Uterus (tissue), 4 donors: ENCODE data around the gene TMED5. TPM values are rescaled to one million over a fixed set of nuclear protein-coding genes. Genes with fewer than 3 reads are reported as not detected.

ENCODE experiments used
- DNase-seq, 2 donors: peaks; one replicate each; pipeline ENCODE4 v3.0.0-alpha.2; 2019 to 2020
- H3K27ac ChIP-seq, 2 donors: fragments of 200-600 bp; sonication (generic); 1 replicate in 1 of 2; 2 replicates in 1 of 2; pipeline ENCODE4 v1.5.1; 2016 to 2018
- H3K27me3 ChIP-seq, 2 donors: fragments of 200-600 bp; sonication (generic); one replicate each; pipeline ENCODE4 v1.5.1; 2018 to 2019; ENCODE audit warnings: control low read depth in 1 of 2
- H3K36me3 ChIP-seq, 2 donors: fragments of 200-600 bp; sonication (generic); one replicate each; pipeline ENCODE4 v1.5.1; 2019; ENCODE audit warnings: control low read depth in 1 of 2
- H3K4me1 ChIP-seq, 2 donors: fragments of 200-600 bp; sonication (generic); one replicate each; pipeline ENCODE4 v1.5.1; 2018 to 2019; ENCODE audit warnings: control low read depth in 1 of 2
- H3K4me3 ChIP-seq, 2 donors: fragments of 200-600 bp; sonication (generic); 1 replicate in 1 of 2; 2 replicates in 1 of 2; pipeline ENCODE4 v1.5.1; 2018 to 2019; ENCODE audit warnings: mild to moderate bottlenecking in 1 of 2
- H3K9me3 ChIP-seq, 2 donors: fragments of 200-600 bp; sonication (generic); one replicate each; pipeline ENCODE4 v1.5.1; 2019; ENCODE audit warnings: control low read depth in 1 of 2
- POLR2A ChIP-seq, 2 donors: fragments of 450-650 bp; IDR thresholded peaks; one replicate each; pipeline ENCODE4 v1.6.1; 2016; ENCODE audit warnings: antibody characterized with exemption in 2 of 2, mild to moderate bottlenecking in 1 of 2, moderate library complexity in 1 of 2
- intact Hi-C: fragments of 100-400 bp; cut with DNase I; formaldehyde crosslinking; loops from one replicate; pipeline ENCODE4 v1.15.1; 2023; ENCODE audit warnings: low total_unique reads
- total RNA-seq, 4 donors: library from RNA; depleted of rRNA in 3 of 4; stranded (reverse); fragments of >200 nt in 3 of 4; gene quantifications; one replicate each; pipeline versions ENCODE4 v1.1.0 to v1.2.4, GENCODE V29; 2014 to 2023
- TF ChIP-seq, protein P1 (sequence below), 4 experiments: fragments of 200-600 bp in 2 of 4; fragments of 450-650 bp in 2 of 4; sonication (generic) in 2 of 4; IDR thresholded peaks; one replicate each; pipeline ENCODE4 v1.5.1; 2016 to 2019; ENCODE audit warnings: antibody characterized with exemption in 4 of 4, mild to moderate bottlenecking in 2 of 4, moderate library complexity in 1 of 4
- donor health status: DM: yes; HTN: yes; CAD: no.

Gene TMED5
- total RNA-seq, 4 donors from 2014 or later, result 6.9 to 47.1 (median 37.6) TPM

DNA sequence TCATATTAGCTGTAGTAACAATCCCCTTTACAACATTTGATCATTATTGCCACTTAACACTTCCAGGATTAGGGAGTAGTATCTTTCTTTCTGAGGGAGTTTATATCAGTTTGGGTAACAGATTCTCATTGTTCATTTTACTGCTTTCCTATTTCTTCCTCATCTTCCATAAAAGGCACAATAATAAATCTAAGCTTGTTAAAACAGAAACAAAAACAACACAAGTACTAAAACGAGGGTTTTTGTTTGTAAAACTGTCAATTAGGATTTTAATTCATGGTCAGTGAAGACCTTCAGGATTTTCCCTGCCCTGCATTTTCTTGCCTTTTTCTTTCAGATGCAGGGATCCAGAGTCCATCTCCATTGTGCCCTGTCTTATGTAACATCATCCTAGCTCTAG lies 29.5 kb downstream of the TMED5 start:
- H3K27ac ChIP-seq, result no peak overlapping the region
- H3K27me3 ChIP-seq, result no peaks in the 10 kb centered on the region
- no peak overlapping the region for H3K4me3 ChIP-seq
- no peaks in the 10 kb centered on the region for H3K36me3 ChIP-seq
- DNase-seq, result no peak
- intact Hi-C loops, result no loop called here
- TF ChIP-seq POLR2A (IDR thresholded peaks at IDR 0.05), result no peak
- TF ChIP-seq, protein P1, sequence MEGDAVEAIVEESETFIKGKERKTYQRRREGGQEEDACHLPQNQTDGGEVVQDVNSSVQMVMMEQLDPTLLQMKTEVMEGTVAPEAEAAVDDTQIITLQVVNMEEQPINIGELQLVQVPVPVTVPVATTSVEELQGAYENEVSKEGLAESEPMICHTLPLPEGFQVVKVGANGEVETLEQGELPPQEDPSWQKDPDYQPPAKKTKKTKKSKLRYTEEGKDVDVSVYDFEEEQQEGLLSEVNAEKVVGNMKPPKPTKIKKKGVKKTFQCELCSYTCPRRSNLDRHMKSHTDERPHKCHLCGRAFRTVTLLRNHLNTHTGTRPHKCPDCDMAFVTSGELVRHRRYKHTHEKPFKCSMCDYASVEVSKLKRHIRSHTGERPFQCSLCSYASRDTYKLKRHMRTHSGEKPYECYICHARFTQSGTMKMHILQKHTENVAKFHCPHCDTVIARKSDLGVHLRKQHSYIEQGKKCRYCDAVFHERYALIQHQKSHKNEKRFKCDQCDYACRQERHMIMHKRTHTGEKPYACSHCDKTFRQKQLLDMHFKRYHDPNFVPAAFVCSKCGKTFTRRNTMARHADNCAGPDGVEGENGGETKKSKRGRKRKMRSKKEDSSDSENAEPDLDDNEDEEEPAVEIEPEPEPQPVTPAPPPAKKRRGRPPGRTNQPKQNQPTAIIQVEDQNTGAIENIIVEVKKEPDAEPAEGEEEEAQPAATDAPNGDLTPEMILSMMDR (IDR thresholded peaks at IDR 0.05), result no peak
- no peaks in the 10 kb centered on the region for H3K4me1 ChIP-seq
- no peaks in the 10 kb centered on the region for H3K9me3 ChIP-seq

DNA sequence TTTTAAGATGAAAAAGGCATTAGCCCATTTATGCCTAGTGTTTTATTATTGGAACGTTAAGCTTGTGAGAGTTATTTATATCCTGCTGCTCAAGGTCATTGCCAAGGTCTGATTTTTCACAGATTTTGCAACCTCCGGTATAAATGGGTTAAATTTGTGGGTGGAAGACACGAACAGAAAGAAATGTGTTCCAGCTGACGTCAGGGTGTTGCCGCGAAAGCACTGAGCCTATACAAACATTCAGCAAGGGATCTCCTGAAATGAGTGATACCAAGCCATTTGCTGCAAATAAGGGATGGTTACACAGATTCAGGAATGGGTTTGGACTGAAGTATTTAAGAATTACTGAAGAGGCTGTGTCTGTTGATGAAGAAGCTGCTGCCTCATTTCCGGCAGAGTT lies 32.2 kb downstream of the TMED5 start:
- H3K27ac ChIP-seq, result no peak overlapping the region
- no peak for DNase-seq
- no peak for TF ChIP-seq POLR2A (IDR thresholded peaks at IDR 0.05)
- TF ChIP-seq, protein P1 (IDR thresholded peaks at IDR 0.05), result no peak
- no peaks in the 10 kb centered on the region for H3K4me1 ChIP-seq
- no peak overlapping the region for H3K4me3 ChIP-seq
- intact Hi-C loops, result no loop called here
- H3K27me3 ChIP-seq, result no peaks in the 10 kb centered on the region
- H3K36me3 ChIP-seq, result no peaks in the 10 kb centered on the region
- H3K9me3 ChIP-seq, result no peaks in the 10 kb centered on the region

DNA sequence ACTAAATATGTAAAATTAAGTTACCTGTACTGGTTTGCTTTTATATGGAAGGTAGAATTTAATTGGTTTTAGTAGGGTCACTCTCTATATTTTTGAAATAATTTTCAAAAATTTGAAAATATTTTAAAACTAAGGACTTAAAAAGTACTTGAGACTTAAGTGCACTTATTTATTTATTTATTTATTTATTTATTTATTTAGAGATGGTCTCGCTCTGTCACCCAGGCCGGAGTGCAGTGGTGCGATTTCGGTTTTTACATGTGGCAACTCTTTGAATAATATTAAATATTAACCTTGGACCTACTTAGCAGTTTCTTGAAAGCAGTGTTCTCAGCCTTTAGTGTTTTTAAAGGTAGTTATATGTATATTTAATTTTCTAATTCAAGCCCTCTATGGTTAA lies 36.4 kb downstream of the TMED5 start:
- H3K27ac ChIP-seq, result no peak overlapping the region
- intact Hi-C loops, result no loop called here
- no peaks in the 10 kb centered on the region for H3K9me3 ChIP-seq
- no peak for DNase-seq
- H3K4me1 ChIP-seq, result no peaks in the 10 kb centered on the region
- no peak for TF ChIP-seq POLR2A (IDR thresholded peaks at IDR 0.05)
- TF ChIP-seq, protein P1 (IDR thresholded peaks at IDR 0.05), result no peak
- H3K27me3 ChIP-seq, result no peaks in the 10 kb centered on the region
- no peak overlapping the region for H3K4me3 ChIP-seq
- H3K36me3 ChIP-seq, result no peaks in the 10 kb centered on the region

DNA sequence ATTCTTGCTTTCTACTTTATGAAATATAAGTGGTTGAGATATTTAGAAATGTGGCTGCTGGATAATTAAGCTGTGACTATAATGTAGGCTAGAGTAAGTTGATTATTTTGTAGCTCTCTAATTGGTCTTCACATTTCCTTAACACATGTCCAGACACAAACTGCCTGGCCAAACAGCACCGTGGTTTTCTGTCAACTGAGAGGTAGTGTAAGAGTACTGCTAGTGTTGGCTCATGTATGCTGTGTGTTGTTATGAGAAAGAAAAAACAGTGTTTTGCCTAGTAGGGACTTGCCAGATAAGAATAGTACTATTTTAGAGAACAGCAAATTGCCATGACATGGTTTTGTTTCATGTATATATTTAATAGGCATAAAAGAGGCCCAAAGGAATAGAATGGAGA lies 37.1 kb downstream of the TMED5 start:
- Histone ChIP-seq H3K36me3 (no peaks in the 10 kb centered on the region), H3K9me3 (no peaks in the 10 kb centered on the region), H3K4me1 (no peaks in the 10 kb centered on the region), H3K4me3 (no peak overlapping the region), H3K27me3 (no peaks in the 10 kb centered on the region), H3K27ac (no peak overlapping the region)
- intact Hi-C loops, result no loop called here
- TF ChIP-seq, protein P1 (IDR thresholded peaks at IDR 0.05), result no peak
- TF ChIP-seq POLR2A (IDR thresholded peaks at IDR 0.05), result no peak
- no peak for DNase-seq

DNA sequence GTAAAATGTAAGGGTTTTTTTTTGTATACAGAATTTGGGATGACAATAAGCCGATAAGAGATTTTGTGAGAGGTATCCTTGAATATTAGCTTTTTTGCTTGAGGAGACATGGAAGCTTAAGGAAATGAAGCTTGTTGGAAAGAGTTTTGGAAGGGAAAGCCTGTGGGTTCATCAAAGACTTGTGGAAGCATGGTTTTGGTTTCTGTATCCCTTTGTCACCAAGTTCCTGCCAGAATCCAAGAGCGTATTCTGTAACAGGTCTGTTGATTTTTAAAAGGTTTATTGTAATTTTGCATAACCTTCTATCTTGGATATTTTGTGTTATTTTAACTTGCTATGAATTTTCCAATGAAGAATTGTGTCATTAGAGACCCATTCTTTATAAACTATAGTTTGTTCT lies 38.1 kb downstream of the TMED5 start:
- H3K27me3 ChIP-seq, result no peaks in the 10 kb centered on the region
- H3K4me1 ChIP-seq, result no peaks in the 10 kb centered on the region
- TF ChIP-seq, protein P1 (IDR thresholded peaks at IDR 0.05), result no peak
- no peak for TF ChIP-seq POLR2A (IDR thresholded peaks at IDR 0.05)
- H3K36me3 ChIP-seq, result no peaks in the 10 kb centered on the region
- no peak overlapping the region for H3K4me3 ChIP-seq
- no peak overlapping the region for H3K27ac ChIP-seq
- intact Hi-C loops, result no loop called here
- no peaks in the 10 kb centered on the region for H3K9me3 ChIP-seq
- DNase-seq, result no peak
